ENCODE data around the gene AHCYL2. TPM values are rescaled to one million over a fixed set of nuclear protein-coding genes. Genes with fewer than 3 reads are reported as not detected.
"Not testable (repeated sequence)": the region's sequence is repeated elsewhere in the genome, so short reads cannot be mapped to it uniquely, and the experiment has no call there.

Gene AHCYL2
- total and polyA plus RNA-seq, 12 donors: 6.6 to 57.1 (median 21.7) TPM

DNA sequence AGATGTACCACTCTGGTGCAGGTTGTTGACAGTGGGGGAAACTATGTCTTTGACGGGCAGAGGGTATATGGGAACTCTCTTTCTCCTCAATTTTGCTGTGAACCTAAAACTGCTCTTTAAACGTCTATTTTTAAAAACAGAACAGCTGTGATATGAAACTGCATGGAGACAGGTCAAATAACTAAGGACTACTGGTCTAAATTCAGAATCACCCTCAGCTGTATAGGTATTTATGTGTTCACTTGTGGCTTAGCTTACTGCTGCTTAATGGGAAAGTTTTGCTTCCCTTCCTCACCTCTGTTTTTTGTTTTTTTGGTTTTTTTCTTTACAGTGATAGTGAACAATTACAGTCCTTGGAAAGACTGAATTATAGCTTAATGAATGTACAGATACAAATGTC is 122.5 kb downstream of the AHCYL2 start:
- Histone ChIP-seq H3K27ac (no peak overlapping the region), H3K9me3 (replicated peaks in 1 of 3) (no peaks in the 10 kb centered on the region), H3K4me3 (no peak overlapping the region), H3K36me3 (replicated peaks in 1 of 2) (no peaks in the 10 kb centered on the region), H3K27me3 (no peaks in the 10 kb centered on the region), H3K4me1 (replicated peaks in 1 of 2) (no peaks in the 10 kb centered on the region)
- WGBS, 4 donors: 68 to 81% (median 73%) methylated on average over 2 of the region's 2 CpGs
- TF ChIP-seq POLR2A (IDR thresholded peaks at IDR 0.05): no peak
- TF ChIP-seq, protein P1, sequence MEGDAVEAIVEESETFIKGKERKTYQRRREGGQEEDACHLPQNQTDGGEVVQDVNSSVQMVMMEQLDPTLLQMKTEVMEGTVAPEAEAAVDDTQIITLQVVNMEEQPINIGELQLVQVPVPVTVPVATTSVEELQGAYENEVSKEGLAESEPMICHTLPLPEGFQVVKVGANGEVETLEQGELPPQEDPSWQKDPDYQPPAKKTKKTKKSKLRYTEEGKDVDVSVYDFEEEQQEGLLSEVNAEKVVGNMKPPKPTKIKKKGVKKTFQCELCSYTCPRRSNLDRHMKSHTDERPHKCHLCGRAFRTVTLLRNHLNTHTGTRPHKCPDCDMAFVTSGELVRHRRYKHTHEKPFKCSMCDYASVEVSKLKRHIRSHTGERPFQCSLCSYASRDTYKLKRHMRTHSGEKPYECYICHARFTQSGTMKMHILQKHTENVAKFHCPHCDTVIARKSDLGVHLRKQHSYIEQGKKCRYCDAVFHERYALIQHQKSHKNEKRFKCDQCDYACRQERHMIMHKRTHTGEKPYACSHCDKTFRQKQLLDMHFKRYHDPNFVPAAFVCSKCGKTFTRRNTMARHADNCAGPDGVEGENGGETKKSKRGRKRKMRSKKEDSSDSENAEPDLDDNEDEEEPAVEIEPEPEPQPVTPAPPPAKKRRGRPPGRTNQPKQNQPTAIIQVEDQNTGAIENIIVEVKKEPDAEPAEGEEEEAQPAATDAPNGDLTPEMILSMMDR (IDR thresholded peaks at IDR 0.05): no peak
- DNase-seq: no peak
- intact Hi-C loops (cut with DNase I): no loop called here

- no peaks in the 10 kb centered on the region for H3K27me3 ChIP-seq
Observed at GRCh38 chr7:129348023-129348740, 123.4 kb downstream of the AHCYL2 start.

DNA sequence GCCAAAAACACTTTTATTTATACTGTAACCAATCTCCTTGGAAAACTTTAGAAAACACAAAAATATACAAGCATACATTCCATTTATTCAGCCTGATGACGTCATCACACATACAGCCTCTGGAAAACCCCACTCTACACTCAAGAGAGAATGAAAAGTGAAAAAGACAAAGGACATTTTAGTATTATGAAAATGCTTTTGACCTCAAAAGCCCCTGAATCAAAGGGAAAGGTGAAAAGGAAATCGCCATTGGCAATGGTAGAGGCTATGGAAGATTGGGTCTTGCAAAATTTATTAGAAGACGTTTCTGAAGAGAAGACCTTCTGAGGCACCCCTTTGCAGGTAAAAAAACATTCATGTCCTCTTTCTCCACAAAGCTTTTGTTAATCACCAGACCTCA is 126.5 kb downstream of the AHCYL2 start:
- no peak overlapping the region for H3K4me3 ChIP-seq
- DNase-seq: no peak
- intact Hi-C loops (cut with DNase I): no loop called here
- no peaks in the 10 kb centered on the region for H3K36me3 ChIP-seq (replicated peaks in 1 of 2)
- H3K9me3 ChIP-seq (replicated peaks in 1 of 3): no peaks in the 10 kb centered on the region
- H3K4me1 ChIP-seq (replicated peaks in 1 of 2): no peaks in the 10 kb centered on the region
- TF ChIP-seq, protein P1 (IDR thresholded peaks at IDR 0.05): no peak
- TF ChIP-seq POLR2A (IDR thresholded peaks at IDR 0.05): no peak
- H3K27ac ChIP-seq: no peak overlapping the region
- H3K27me3 ChIP-seq: no peaks in the 10 kb centered on the region
- WGBS, 4 donors: 85 to 89% (median 88%) methylated on average over 3 of the region's 3 CpGs

More at GRCh38 chr7:129348023-129348740, 123.4 kb downstream of the AHCYL2 start:
- Histone ChIP-seq H3K4me1 (replicated peaks in 1 of 2) (no peaks in the 10 kb centered on the region), H3K27ac (no peak overlapping the region), H3K36me3 (replicated peaks in 1 of 2) (no peaks in the 10 kb centered on the region), H3K4me3 (no peak overlapping the region), H3K9me3 (replicated peaks in 1 of 3) (no peaks in the 10 kb centered on the region)
- TF ChIP-seq POLR2A (IDR thresholded peaks at IDR 0.05): no peak
- TF ChIP-seq, protein P1 (IDR thresholded peaks at IDR 0.05): no peak
- WGBS, 4 donors: 82 to 94% (median 89%) methylated on average over 2 of the region's 2 CpGs
- no peak for DNase-seq
- intact Hi-C loops (cut with DNase I): no loop called here

GRCh38 chr7:129353104-129353503 is 128.3 kb downstream of the AHCYL2 start:
- H3K27ac ChIP-seq; intact Hi-C loops (cut with DNase I); H3K27me3 ChIP-seq; H3K36me3 ChIP-seq (replicated peaks in 1 of 2); DNase-seq; H3K4me1 ChIP-seq (replicated peaks in 1 of 2); H3K4me3 ChIP-seq; H3K9me3 ChIP-seq (replicated peaks in 1 of 3): not testable (repeated sequence)
- 82 to 93% (median 85%) methylated on average over 5 of the region's 5 CpGs for WGBS, 4 donors

Measured in adrenal gland (tissue), 12 donors.